Mesendoderm (in vitro differentiated cells): ENCODE results near the gene LYPD6.

Experiments used
- DNase-seq: peaks from one replicate; pipeline ENCODE4 v3.0.0; 2013
- H2AK5ac ChIP-seq: 2 replicates; pipeline ENCODE4 v1.6.1; 2013; ENCODE audit warnings: low read length, inconsistent platforms
- H2BK120ac ChIP-seq: 2 replicates; pipeline ENCODE4 v1.6.1; 2013; ENCODE audit warnings: low read depth, mild to moderate bottlenecking, low read length, moderate library complexity, mixed read lengths
- H2BK15ac ChIP-seq: replicated peaks from 2 replicates; pipeline ENCODE4 v1.6.1; 2013; ENCODE audit warnings: low read depth, mild to moderate bottlenecking, moderate library complexity
- H2BK5ac ChIP-seq: 2 replicates; pipeline ENCODE4 v1.6.1; 2013; ENCODE audit warnings: low read length, inconsistent platforms
- H3K18ac ChIP-seq: 2 replicates; pipeline ENCODE4 v1.6.1; 2013; ENCODE audit warnings: mild to moderate bottlenecking, low read length, mixed read lengths
- H3K23ac ChIP-seq: one replicate; pipeline ENCODE4 v1.6.1; 2013; ENCODE audit warnings: low read length
- H3K27ac ChIP-seq: 2 replicates; pipeline ENCODE4 v1.5.1; 2013; ENCODE audit warnings: low read depth, mild to moderate bottlenecking, inconsistent platforms, low read length, moderate library complexity
- H3K27me3 ChIP-seq: 2 replicates; pipeline ENCODE4 v1.6.1; 2013; ENCODE audit warnings: low read length, control low read depth, mild to moderate bottlenecking, inconsistent platforms; ENCODE audit not compliant: insufficient read depth, poor library complexity
- H3K36me3 ChIP-seq: 2 replicates; pipeline ENCODE4 v1.6.1; 2013; ENCODE audit warnings: low read length, inconsistent platforms; ENCODE audit not compliant: control insufficient read depth, insufficient read depth
- H3K4ac ChIP-seq: one replicate; pipeline ENCODE4 v1.6.1; 2013; ENCODE audit warnings: low read depth, mild to moderate bottlenecking, low read length, moderate library complexity
- H3K4me1 ChIP-seq: 2 replicates; pipeline ENCODE4 v1.6.1; 2013; ENCODE audit warnings: low read depth, low read length, inconsistent platforms; ENCODE audit not compliant: control insufficient read depth
- H3K4me2 ChIP-seq: 2 replicates; pipeline ENCODE4 v1.6.1; 2013; ENCODE audit warnings: low read length
- H3K4me3 ChIP-seq: 2 replicates; pipeline ENCODE4 v1.5.1; 2013; ENCODE audit warnings: mild to moderate bottlenecking, low read length
- H3K56ac ChIP-seq: one replicate; pipeline ENCODE4 v1.6.1; 2013; ENCODE audit warnings: low read length
- H3K79me1 ChIP-seq: 2 replicates; pipeline ENCODE4 v1.6.1; 2013; ENCODE audit warnings: low read length, inconsistent platforms
- H3K79me2 ChIP-seq: 2 replicates; pipeline ENCODE4 v1.6.1; 2013; ENCODE audit warnings: mild to moderate bottlenecking, low read length; ENCODE audit not compliant: control insufficient read depth, insufficient read depth
- H3K9ac ChIP-seq: 2 replicates; pipeline ENCODE4 v1.6.1; 2013; ENCODE audit warnings: low read length, inconsistent platforms
- H4K5ac ChIP-seq: one replicate; pipeline ENCODE4 v1.6.1; 2013; ENCODE audit warnings: low read length
- H4K8ac ChIP-seq: one replicate; pipeline ENCODE4 v1.6.1; 2013; ENCODE audit warnings: low read depth, mild to moderate bottlenecking, control low read depth, low read length, moderate library complexity
- WGBS: extraction: QIAGEN DNeasy Blood & Tissue Kit; methylation state at CpG from one replicate; pipeline ENCODE4 v1.1.7; 2013; ENCODE audit warnings: low lambda C conversion rate, missing lambda C conversion rate; ENCODE audit not compliant: insufficient coverage; ENCODE audit errors: extremely low coverage; 5-methylcytosine and 5-hydroxymethylcytosine counted together

Gene LYPD6

DNA sequence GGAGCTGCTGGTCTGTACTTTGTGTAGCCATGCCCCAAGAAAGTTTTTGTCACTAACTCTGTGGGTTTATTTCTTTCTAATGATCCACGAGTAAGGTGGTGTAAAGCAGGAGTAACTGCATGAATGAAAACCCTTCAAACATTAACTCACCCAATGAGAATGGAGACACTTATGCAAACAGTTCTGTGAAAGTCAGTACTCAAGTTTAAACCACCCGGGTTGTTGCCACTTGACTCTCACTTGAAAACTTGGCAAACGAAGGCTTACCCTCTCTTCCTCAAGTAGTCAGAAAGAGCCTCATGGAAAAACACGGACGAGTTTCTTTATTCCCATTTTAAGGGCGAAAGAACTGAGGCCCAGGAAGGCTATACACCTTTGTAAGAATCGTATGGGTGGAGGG is 139.7 kb downstream of the LYPD6 start:
- Histone ChIP-seq H2BK15ac (no peak overlapping the region), H3K4me3 (no peak overlapping the region), H3K9ac (no peak overlapping the region), H3K4ac (no peak overlapping the region), H3K79me2 (no peaks in the 10 kb centered on the region), H3K36me3 (no peaks in the 10 kb centered on the region), H3K23ac (no peak overlapping the region), H3K79me1 (no peaks in the 10 kb centered on the region), H2BK120ac (no peak overlapping the region), H2AK5ac (no peak overlapping the region), H3K18ac (no peak overlapping the region), H3K4me2 (no peak overlapping the region), H4K8ac (no peak overlapping the region), H3K27ac (no peak overlapping the region), H3K56ac (no peak overlapping the region), H2BK5ac (no peak overlapping the region), H3K27me3 (no peaks in the 10 kb centered on the region), H4K5ac (no peak overlapping the region), H3K4me1 (peaks cover 17% of the 10 kb centered on the region)
- no CpG with 5 or more reads among the region's 7 CpGs for WGBS
- no peak for DNase-seq

- H3K4ac ChIP-seq, result no peak overlapping the region
- H3K23ac ChIP-seq, result no peak overlapping the region
- H4K5ac ChIP-seq, result no peak overlapping the region
- no CpG with 5 or more reads among the region's 2 CpGs for WGBS
- no peak overlapping the region for H3K18ac ChIP-seq
- H4K8ac ChIP-seq, result no peak overlapping the region
- no peaks in the 10 kb centered on the region for H3K27me3 ChIP-seq
- no peak overlapping the region for H3K4me2 ChIP-seq
- H2BK5ac ChIP-seq, result no peak overlapping the region
- no peak overlapping the region for H3K27ac ChIP-seq
- no peak overlapping the region for H2BK120ac ChIP-seq
- H3K79me2 ChIP-seq, result no peaks in the 10 kb centered on the region
- peaks cover 10% of the 10 kb centered on the region for H3K4me1 ChIP-seq
- H3K36me3 ChIP-seq, result no peaks in the 10 kb centered on the region
- no peak for DNase-seq
- H2BK15ac ChIP-seq, result no peak overlapping the region
- H2AK5ac ChIP-seq, result no peak overlapping the region
- no peak overlapping the region for H3K4me3 ChIP-seq
- H3K56ac ChIP-seq, result no peak overlapping the region
- H3K9ac ChIP-seq, result no peak overlapping the region
- H3K79me1 ChIP-seq, result no peaks in the 10 kb centered on the region
Measured at GRCh38 chr2:149472413-149472812, 142.0 kb downstream of the LYPD6 start.

DNA sequence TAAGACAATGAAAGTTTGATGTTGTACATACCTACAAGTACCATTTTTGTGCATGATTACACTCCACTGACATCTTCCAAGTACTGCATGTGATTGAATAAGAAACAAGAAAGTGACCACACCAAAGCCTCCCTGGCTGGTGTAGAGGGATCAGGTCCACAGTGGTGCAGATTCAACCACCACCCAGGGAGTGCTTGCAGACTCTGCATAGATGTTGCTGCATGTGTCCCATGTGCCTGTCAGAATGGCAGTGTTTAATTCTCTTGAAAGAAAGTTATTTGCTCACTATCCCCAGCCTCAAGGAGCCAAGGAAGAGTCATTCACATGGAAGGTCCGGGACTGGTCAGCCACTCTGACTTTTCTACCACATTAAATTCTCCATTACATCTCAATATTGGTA is 142.7 kb downstream of the LYPD6 start:
- H4K8ac ChIP-seq, result peak overlapping the region; percentile 82
- H3K4me2 ChIP-seq, result no peak overlapping the region
- no peak overlapping the region for H3K27ac ChIP-seq
- no peak overlapping the region for H2BK15ac ChIP-seq
- H3K79me1 ChIP-seq, result no peaks in the 10 kb centered on the region
- H3K36me3 ChIP-seq, result no peaks in the 10 kb centered on the region
- no peak overlapping the region for H3K9ac ChIP-seq
- H2AK5ac ChIP-seq, result peak overlapping the region; percentile 80
- no peak overlapping the region for H3K18ac ChIP-seq
- WGBS, result no CpG with 5 or more reads among the region's 1 CpG
- H3K4ac ChIP-seq, result no peak overlapping the region
- no peak overlapping the region for H2BK5ac ChIP-seq
- H3K4me1 ChIP-seq, result peaks cover 10% of the 10 kb centered on the region
- H4K5ac ChIP-seq, result no peak overlapping the region
- no peak for DNase-seq
- no peak overlapping the region for H2BK120ac ChIP-seq
- H3K27me3 ChIP-seq, result no peaks in the 10 kb centered on the region
- H3K23ac ChIP-seq, result no peak overlapping the region
- no peaks in the 10 kb centered on the region for H3K79me2 ChIP-seq
- H3K56ac ChIP-seq, result peak overlapping the region; percentile 27
- H3K4me3 ChIP-seq, result no peak overlapping the region

DNA sequence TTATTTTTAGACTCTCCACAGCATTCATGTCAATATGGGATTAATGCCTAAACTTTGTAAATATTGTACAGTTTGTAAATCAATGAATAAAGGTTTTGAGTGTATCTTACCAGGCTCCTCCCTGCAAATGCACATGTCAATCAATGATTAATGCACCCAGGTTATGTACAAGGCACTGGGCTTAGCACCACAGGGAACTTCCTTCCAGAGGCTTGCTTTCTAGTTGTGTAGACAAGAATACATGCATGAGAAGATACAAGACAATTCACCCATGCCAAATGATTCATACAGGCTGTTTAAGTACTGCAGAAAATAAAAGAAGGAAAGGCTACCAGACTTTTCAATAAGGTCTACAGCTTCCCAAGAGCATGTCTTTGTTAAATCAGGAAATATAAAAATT is 143.1 kb downstream of the LYPD6 start:
- no peak overlapping the region for H3K56ac ChIP-seq
- H3K18ac ChIP-seq, result no peak overlapping the region
- no peak overlapping the region for H3K23ac ChIP-seq
- no peaks in the 10 kb centered on the region for H3K79me1 ChIP-seq
- no peak overlapping the region for H2BK120ac ChIP-seq
- H3K4me1 ChIP-seq, result peaks cover 10% of the 10 kb centered on the region
- no peak overlapping the region for H4K8ac ChIP-seq
- no peak overlapping the region for H3K4me3 ChIP-seq
- no peak overlapping the region for H3K4me2 ChIP-seq
- H3K79me2 ChIP-seq, result no peaks in the 10 kb centered on the region
- H3K36me3 ChIP-seq, result no peaks in the 10 kb centered on the region
- H2BK5ac ChIP-seq, result no peak overlapping the region
- DNase-seq, result no peak
- H2BK15ac ChIP-seq, result no peak overlapping the region
- no peak overlapping the region for H3K9ac ChIP-seq
- H3K27ac ChIP-seq, result no peak overlapping the region
- H3K4ac ChIP-seq, result no peak overlapping the region
- H2AK5ac ChIP-seq, result no peak overlapping the region
- H3K27me3 ChIP-seq, result no peaks in the 10 kb centered on the region
- H4K5ac ChIP-seq, result no peak overlapping the region

- H2BK120ac ChIP-seq, result no peak overlapping the region
- WGBS, result no CpG with 5 or more reads among the region's 4 CpGs
- H3K36me3 ChIP-seq, result no peaks in the 10 kb centered on the region
- H3K4me1 ChIP-seq, result peaks cover 3% of the 10 kb centered on the region
- H3K4me3 ChIP-seq, result no peak overlapping the region
- H3K27ac ChIP-seq, result peak overlapping the region; percentile 74
- no peak overlapping the region for H3K4ac ChIP-seq
- peak; percentile 93 for DNase-seq
- no peak overlapping the region for H3K23ac ChIP-seq
- H3K9ac ChIP-seq, result no peak overlapping the region
- no peak overlapping the region for H4K5ac ChIP-seq
- no peak overlapping the region for H3K4me2 ChIP-seq
- H4K8ac ChIP-seq, result no peak overlapping the region
- peak overlapping the region; percentile 9 for H3K18ac ChIP-seq
- H2BK5ac ChIP-seq, result peak overlapping the region; percentile 81
- no peak overlapping the region for H2AK5ac ChIP-seq
- H3K56ac ChIP-seq, result no peak overlapping the region
- no peak overlapping the region for H2BK15ac ChIP-seq
- no peaks in the 10 kb centered on the region for H3K79me2 ChIP-seq
- H3K79me1 ChIP-seq, result no peaks in the 10 kb centered on the region
- H3K27me3 ChIP-seq, result no peaks in the 10 kb centered on the region
Measured at GRCh38 chr2:149483004-149483605, 152.7 kb downstream of the LYPD6 start.

- Histone ChIP-seq H3K9ac (no peak overlapping the region), H4K5ac (no peak overlapping the region), H3K4me1 (peaks cover 8% of the 10 kb centered on the region), H3K4me2 (no peak overlapping the region), H2BK120ac (no peak overlapping the region), H3K36me3 (no peaks in the 10 kb centered on the region), H3K79me2 (no peaks in the 10 kb centered on the region), H3K4ac (no peak overlapping the region), H2BK15ac (no peak overlapping the region), H3K27ac (no peak overlapping the region), H3K27me3 (no peaks in the 10 kb centered on the region), H2BK5ac (no peak overlapping the region), H3K56ac (no peak overlapping the region), H4K8ac (no peak overlapping the region), H3K23ac (no peak overlapping the region), H3K4me3 (no peak overlapping the region), H3K18ac (no peak overlapping the region), H2AK5ac (no peak overlapping the region), H3K79me1 (no peaks in the 10 kb centered on the region)
- WGBS, result no CpG with 5 or more reads among the region's 3 CpGs
- no peak for DNase-seq
Measured at GRCh38 chr2:149486664-149487063, 156.3 kb downstream of the LYPD6 start.
